Fibroblast of pulmonary artery (primary cell): ENCODE data around the gene ZFP62.
A peak's percentile ranks its signal among the peaks of the same experiment; 100 is the strongest.

Source experiments
- DNase-seq: peaks from one replicate; pipeline ENCODE4 v3.0.0-alpha.2; 2010; ENCODE audit warnings: low read depth
- H3K4me3 ChIP-seq: replicated peaks from 2 replicates; pipeline ENCODE4 v1.5.1; 2011; ENCODE audit warnings: low read depth, mild to moderate bottlenecking, control low read depth, low read length, moderate library complexity
- CTCF ChIP-seq: IDR thresholded peaks from 2 replicates; pipeline ENCODE4 v1.5.1; 2011; ENCODE audit warnings: mild to moderate bottlenecking, control low read depth, low read length, inconsistent platforms; ENCODE audit errors: missing control alignments

The ZFP62 gene

GRCh38 chr5:180823346-180823745, 37.7 kb downstream of the ZFP62 start:
- TF ChIP-seq CTCF = no peak
- DNase-seq = no peak
- H3K4me3 ChIP-seq = no peak overlapping the region

- TF ChIP-seq CTCF = no peak
- no peak for DNase-seq
- no peak overlapping the region for H3K4me3 ChIP-seq
Observed at GRCh38 chr5:180821538-180821937, 39.5 kb downstream of the ZFP62 start.

- DNase-seq = peak; percentile 28
- no peak for TF ChIP-seq CTCF
- no peak overlapping the region for H3K4me3 ChIP-seq
Observed at GRCh38 chr5:180820788-180821321, 40.2 kb downstream of the ZFP62 start.

GRCh38 chr5:180818677-180819341, 42.3 kb downstream of the ZFP62 start:
- DNase-seq = no peak
- no peak for TF ChIP-seq CTCF
- no peak overlapping the region for H3K4me3 ChIP-seq

GRCh38 chr5:180817893-180818674, 43.0 kb downstream of the ZFP62 start:
- no peak for TF ChIP-seq CTCF
- DNase-seq = no peak
- no peak overlapping the region for H3K4me3 ChIP-seq

- DNase-seq = peak; percentile 78
- no peak overlapping the region for H3K4me3 ChIP-seq
- TF ChIP-seq CTCF = no peak
Observed at GRCh38 chr5:180816608-180817534, 44.2 kb downstream of the ZFP62 start.
